ENCODE data around the gene JARID2.
A peak's percentile ranks its signal among the peaks of the same experiment; 100 is the strongest.

JARID2 gene

GRCh38 chr6:15375638-15376290 is 129.9 kb downstream of the JARID2 start:
- no peak for DNase-seq (ENCODE audit: low spot score)

DNA sequence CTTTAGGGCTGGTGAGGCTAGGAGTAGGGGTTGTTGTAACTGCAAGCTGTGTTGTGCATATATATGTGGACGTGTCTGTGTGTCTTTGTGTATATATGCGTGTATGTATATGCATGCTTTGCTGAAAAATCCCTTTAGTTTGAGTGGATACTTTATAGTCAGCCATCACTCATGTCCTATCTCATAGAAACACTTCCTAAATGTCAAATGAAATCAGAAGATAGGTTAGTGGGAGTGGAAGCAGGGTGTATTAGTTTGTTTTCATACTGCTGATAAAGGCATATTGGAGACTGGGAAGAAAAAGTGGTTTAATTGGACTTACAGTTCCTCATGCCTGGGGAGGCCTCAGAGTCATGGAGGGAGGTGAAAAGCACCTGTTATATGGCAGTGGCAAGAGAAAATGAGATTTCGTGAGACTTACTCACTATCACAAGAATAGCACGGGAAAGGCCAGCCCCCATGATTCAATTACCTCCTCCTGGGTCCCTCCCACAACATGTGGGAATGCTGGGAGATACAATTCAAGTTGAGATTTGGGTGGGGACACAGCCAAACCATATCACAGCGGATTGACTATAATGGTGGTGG is 131.1 kb downstream of the JARID2 start:
- DNase-seq (ENCODE audit: low spot score), result no peak

DNA sequence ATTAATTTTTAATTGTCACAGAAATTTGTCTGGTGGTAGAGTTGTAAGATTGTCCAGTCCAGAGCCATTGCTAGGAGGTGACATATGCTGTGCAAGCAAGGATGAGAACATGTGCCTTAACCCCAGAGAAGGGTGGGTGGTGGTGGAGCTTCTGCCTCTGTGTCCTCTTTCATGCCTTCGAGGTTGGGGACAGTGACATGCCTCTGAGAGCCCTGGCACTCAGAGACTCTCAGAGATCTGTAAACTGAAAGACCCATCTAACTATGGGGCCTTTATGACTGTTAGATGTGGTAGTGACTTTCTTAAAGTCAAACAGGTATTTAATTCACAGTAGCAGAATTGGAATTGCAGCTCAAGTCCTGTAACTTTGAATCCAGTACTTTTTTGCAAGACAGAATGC is 132.4 kb downstream of the JARID2 start:
- DNase-seq (ENCODE audit: low spot score), result no peak

- DNase-seq (ENCODE audit: low spot score), result no peak
Observed at GRCh38 chr6:15378866-15379265, 133.0 kb downstream of the JARID2 start.

DNA sequence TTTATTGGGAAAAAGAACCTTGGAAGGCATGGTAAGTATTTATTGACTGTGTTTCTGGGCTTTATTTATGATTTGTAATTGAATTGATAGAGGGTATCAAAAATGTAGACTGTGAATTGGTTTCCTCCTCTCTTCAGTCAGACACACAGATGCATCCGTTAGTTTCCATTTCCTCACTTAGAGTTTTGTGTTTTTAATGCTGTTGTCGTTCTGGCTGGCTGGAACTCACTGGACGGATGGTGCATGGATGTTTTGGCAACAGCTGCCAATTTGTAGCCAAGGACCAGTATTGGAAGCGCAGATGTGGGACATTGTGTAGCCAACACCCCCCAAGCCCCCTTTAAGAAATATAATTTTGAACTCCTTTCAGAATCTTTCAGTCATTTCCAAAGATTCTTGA is 134.5 kb downstream of the JARID2 start:
- DNase-seq (ENCODE audit: low spot score), result no peak

DNA sequence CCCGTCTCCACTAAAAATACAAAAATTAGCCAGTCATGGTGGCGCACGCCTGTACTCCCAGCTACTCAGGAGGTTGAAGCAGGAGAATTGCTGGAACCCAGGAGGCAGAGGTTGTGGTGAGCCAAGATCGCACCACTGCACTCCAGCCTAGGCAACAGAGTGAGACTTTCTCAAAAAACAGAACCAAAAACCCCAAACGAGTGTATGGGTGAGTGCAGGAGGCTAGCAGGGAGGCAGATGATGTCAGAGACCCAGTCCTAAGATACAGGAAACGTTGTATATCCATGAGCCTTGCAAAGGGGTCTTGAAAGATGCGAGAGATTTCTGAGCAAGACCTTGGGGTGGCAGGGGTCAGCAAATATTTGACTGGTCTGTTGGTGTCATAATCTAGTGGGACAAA is 136.2 kb downstream of the JARID2 start:
- DNase-seq (ENCODE audit: low spot score), result no peak

DNA sequence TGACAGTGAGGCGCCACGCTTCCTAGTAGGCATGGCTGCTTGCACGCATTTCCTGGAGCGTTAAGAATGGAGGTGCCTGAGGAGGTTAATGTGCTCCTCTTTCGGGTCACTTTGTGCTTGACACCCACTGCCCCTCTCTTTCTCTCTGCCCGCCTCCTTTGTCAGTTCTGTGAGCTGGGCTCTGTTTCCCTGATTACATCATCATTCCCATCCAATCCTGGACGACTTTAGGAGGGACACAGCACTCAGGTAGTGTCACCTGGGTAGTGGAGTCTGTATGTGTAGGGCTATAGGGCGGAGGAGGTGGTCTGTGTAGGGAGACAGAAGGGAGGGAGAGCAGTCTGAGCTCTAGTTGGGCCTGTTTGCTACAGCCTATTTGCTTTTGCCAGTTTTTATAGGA is 136.8 kb downstream of the JARID2 start:
- DNase-seq (ENCODE audit: low spot score), result no peak

DNA sequence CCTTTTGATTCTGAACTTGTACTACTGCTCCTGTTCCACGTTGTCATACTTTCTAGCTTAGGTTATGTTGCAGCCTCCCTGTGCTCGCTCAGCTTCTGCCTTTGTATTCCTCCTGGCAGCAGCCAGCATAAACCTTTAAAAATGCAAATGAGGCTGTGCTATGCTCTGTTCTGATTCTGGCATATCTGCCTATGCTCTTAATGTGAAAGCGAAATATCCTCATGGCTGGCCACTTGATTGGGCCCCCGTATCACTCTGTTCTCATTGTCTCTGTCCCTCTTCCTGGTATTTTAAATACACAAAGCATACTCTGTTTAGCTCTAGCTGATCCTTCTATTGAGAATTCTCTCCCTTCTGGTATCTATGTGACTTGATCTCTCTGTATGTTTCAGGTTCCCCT is 139.0 kb downstream of the JARID2 start:
- peak; percentile 67 for DNase-seq (ENCODE audit: low spot score)

GRCh38 chr6:15385521-15385920 is 139.7 kb downstream of the JARID2 start:
- no peak for DNase-seq (ENCODE audit: low spot score)

DNA sequence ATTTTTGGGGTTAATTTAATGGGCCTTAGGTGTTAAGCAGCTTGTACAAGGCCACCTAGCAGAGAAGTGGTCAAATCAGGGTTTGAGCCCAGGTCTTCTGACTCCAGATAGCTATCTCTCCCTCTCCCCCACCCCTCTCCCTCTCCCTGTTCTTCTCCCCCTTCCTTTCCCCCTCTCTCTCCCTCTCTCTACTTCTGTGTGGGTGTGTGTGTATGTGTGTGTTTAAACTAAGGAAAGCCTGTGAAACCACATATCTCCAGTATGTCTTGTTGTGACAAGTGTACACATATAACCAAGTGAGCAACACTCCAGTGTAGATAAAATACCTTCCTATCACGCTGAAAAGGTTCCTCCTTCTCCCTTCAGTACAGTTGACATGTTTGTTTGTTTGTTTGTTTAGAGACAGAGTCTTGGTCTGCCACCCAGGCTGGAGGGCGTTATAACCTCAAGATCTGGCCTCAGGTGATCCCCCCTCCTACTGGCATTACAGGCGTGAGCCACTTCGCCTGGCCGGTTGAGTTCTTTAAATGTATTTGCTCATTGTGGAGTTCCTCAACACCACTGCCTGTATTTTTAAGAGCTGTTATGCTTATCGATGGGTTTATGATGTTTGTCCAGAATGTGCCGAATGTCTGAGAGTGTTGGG is 140.4 kb downstream of the JARID2 start:
- no peak for DNase-seq (ENCODE audit: low spot score)

DNA sequence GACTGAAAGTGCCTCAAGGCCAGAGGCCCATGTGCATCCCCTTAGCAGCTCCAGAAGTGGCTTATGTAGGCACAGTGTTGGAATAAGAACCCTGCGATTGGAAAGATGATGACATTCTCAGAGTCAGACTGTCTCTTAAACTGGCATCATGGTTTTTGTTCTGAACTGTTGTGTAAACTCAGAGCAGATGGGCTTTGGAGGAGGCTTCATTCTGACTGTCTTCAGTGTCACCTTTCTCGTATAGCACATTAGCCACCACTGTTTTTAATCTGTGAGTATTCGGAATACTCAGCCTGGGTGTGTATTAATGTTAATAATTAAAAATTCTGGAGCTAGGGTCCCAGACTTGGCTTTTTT is 140.9 kb downstream of the JARID2 start:
- DNase-seq (ENCODE audit: low spot score), result no peak

- no peak for DNase-seq (ENCODE audit: low spot score)
Observed at GRCh38 chr6:15387118-15387517, 141.2 kb downstream of the JARID2 start.

- peak; percentile 66 for DNase-seq (ENCODE audit: low spot score)
Observed at GRCh38 chr6:15389084-15389764, 143.4 kb downstream of the JARID2 start.

- peak; percentile 72 for DNase-seq (ENCODE audit: low spot score)
Observed at GRCh38 chr6:15389765-15390723, 144.2 kb downstream of the JARID2 start.

DNA sequence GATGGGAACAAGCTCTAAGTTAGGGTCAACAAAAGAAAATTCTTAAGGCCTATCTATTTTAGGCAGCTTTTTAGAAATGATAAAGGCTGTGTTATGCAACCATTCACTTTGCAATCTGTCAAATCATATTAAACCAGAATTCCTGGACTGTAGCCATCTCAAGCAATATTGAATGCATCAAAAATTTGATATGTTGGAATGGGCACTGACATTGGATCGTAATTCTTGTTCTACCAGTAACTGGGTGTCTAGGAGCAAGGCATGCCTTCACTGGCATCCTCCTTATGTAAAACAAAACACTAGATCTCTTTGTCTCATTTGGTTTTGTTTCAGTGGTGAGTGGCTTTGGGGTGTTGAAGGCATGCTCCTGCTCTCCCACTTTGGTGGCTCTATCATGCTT is 145.6 kb downstream of the JARID2 start:
- peak; percentile 58 for DNase-seq (ENCODE audit: low spot score)

DNA sequence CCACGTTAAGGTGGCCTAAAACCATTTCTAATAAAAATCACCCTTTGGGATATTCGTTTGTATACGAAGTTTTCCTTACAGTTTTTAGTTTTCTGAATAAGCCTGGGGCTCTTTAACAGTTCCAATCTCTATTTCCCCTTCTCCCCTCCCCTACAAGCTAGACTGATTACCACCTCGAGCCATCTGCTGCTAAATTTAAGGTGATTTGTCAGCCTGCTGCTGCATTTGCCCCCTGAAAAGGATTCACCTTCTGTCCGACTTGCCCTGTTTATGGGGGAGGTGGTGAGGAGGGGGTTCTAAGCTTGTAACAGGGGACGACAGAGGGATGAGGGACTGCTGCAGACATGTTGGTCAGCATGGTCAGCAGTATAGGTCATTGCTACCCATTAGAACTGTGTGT is 146.3 kb downstream of the JARID2 start:
- no peak for DNase-seq (ENCODE audit: low spot score)

DNA sequence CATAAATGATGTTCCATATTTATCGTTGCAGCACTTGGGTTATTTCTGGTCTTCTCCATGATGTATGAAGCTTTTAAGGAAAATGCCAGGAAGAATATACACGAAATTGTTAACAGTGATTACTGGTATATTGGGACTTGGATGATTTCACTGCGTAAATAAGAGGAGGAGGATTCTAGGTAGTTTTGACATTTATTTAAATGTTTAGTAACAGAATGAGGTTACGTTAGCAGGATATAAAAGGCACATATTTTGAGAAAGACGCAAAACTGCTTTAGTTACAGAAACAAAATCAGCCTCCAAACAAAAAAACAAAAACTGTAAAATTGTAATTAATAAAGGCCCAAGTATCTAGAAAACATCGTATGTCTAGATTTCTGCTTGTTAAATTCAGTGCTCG is 147.7 kb downstream of the JARID2 start:
- DNase-seq (ENCODE audit: low spot score), result no peak

DNA sequence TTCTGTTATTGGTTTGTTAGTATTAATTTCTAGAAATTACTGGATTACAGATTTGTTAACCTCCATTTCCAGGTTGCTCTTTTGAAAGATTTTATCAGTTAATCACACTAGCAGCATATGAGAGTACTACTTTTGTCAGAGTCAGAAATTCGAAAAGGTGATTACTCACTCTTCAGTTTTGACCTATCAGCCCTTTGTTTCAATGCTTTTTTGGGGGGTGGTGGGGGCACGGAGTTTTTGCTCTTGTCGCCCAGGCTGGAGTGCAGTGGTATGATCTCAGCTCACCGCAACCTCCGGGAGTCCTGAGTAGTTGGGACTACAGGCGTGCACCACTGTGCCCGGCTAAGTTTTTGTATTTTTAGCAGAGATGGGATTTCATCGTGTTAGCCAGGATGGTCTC is 149.2 kb downstream of the JARID2 start:
- no peak for DNase-seq (ENCODE audit: low spot score)

DNA sequence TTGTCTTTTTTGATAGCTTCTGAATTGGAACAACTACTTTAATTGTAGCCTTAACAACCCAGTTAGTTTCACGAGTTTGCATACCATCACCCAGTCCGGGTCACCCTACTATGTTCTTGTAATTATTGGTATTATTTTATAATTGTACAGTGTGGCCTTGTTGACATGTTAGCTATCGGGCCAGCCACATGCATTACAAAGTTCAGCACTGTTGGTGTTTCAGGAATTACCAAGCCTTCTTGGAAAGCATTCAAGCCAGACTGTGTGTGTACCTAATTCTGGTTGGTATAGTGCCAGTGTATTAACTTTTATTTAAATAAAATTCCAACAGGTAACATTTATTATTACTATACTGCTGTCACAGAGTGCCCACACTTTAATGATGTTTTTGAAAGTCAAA is 150.9 kb downstream of the JARID2 start:
- no peak for DNase-seq (ENCODE audit: low spot score)

DNA sequence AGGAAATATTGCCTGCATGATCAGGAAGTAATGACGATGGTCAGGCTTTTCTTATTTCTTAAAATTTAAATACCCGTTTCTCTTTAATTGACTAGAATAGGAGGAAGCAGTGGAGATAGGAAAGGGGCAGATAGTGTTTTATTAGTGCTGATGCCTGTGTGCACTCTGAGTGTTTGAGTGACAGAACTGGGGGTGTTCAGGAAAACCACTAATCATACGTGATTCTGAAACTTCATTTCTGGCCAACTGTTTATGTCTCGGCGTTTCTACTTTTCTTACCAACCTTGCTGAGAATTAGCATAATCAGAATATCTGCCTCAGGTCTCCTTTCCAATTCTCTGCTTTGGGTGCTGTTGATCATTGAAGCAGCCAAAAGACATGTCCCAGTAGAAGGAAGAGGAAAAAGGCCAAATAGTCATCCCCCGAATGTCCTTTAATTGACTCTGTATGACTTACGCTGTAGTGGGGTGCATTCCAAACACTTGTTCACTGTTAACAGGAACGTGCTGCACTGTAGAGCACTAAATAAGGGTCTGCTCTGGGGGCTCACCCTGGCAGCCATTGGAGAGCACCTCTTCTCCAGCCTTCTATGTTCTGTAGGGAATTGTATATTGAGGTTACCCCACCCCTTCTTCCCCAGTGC is 152.9 kb downstream of the JARID2 start:
- DNase-seq (ENCODE audit: low spot score), result no peak

GRCh38 chr6:15399641-15400470 is 154.0 kb downstream of the JARID2 start:
- DNase-seq (ENCODE audit: low spot score), result peak; percentile 92
